PC-3 (cell line): Measurements from ENCODE around the gene LNX1. TPM values are rescaled to one million over a fixed set of nuclear protein-coding genes. Genes with fewer than 3 reads are reported as not detected.

Source experiments
- ATAC-seq: fragments of 200-7000 bp; cut with Tn5 transposase; 2 replicates; pipeline ENCODE4 v1.9.1; 2020; ENCODE audit warnings: mild to moderate bottlenecking, moderate library complexity
- BruUV-seq: library from RNA; stranded (reverse); fragments of 400-500 nt; replicated peaks from 2 replicates; lab custom pipeline; 2021; lab: Mats Ljungman, UMichigan
- CTCF ChIA-PET: fragments of 300-600 bp; sonication (Branson Sonifier 250); formaldehyde crosslinking; loops from one replicate; lab custom pipeline; 2022; ENCODE audit warnings: antibody characterized with exemption; lab: Charles Lee
- POLR2A ChIA-PET: fragments of 300-600 bp; sonication (Branson Sonifier 250); formaldehyde crosslinking; loops from one replicate; lab custom pipeline; 2022; ENCODE audit warnings: antibody characterized with exemption; ENCODE audit not compliant: unreplicated experiment; lab: Charles Lee
- DNase-seq: peaks from one replicate; pipeline ENCODE4 v3.0.0-alpha.2; 2015
- H2AFZ ChIP-seq: fragments of 300-600 bp; sonication (generic); 2 replicates; pipeline ENCODE4 v1.6.0; 2016; ENCODE audit warnings: antibody characterized with exemption, low read length
- H3F3A ChIP-seq: fragments of 300-600 bp; sonication (generic); one replicate; pipeline ENCODE4 v1.6.0; 2017; ENCODE audit warnings: antibody characterized with exemption, low read length, control low read depth, mild to moderate bottlenecking; ENCODE audit not compliant: unreplicated experiment
- H3K27ac ChIP-seq: fragments of 300-600 bp; sonication (generic); 2 replicates; pipeline ENCODE4 v1.5.1; 2016; ENCODE audit warnings: mild to moderate bottlenecking, low read length
- H3K27me3 ChIP-seq: fragments of 300-600 bp; sonication (generic); 2 replicates; pipeline ENCODE4 v1.6.1; 2016; ENCODE audit warnings: low read length, mixed read lengths
- H3K36me3 ChIP-seq: fragments of 300-600 bp; sonication (generic); 2 replicates; pipeline ENCODE4 v1.6.1; 2016; ENCODE audit warnings: low read depth, mixed run types, low read length, mixed read lengths
- H3K4me1 ChIP-seq: fragments of 300-600 bp; sonication (generic); 2 replicates; pipeline ENCODE4 v1.5.1; 2016; ENCODE audit warnings: low read length; ENCODE audit not compliant: insufficient read depth
- H3K4me2 ChIP-seq: fragments of 300-600 bp; sonication (generic); 2 replicates; pipeline ENCODE4 v1.6.0; 2016; ENCODE audit warnings: low read length
- H3K4me3 ChIP-seq: fragments of 300-600 bp; sonication (generic); 2 replicates; pipeline ENCODE4 v1.5.1; 2016; ENCODE audit warnings: mild to moderate bottlenecking, low read length, mixed read lengths
- H3K79me2 ChIP-seq: fragments of 300-600 bp; sonication (generic); 2 replicates; pipeline ENCODE4 v1.6.1; 2017; ENCODE audit warnings: low read length, mixed read lengths
- H3K9ac ChIP-seq: fragments of 300-600 bp; sonication (generic); 2 replicates; pipeline ENCODE4 v1.6.0; 2016; ENCODE audit warnings: mild to moderate bottlenecking, low read length
- H3K9me2 ChIP-seq: fragments of 300-600 bp; sonication (generic); replicated peaks from 2 replicates; pipeline ENCODE4 v1.6.1; 2016; ENCODE audit warnings: mixed run types, low read length, mixed read lengths
- H3K9me3 ChIP-seq: fragments of 300-600 bp; sonication (generic); 2 replicates; pipeline ENCODE4 v1.6.1; 2016; ENCODE audit warnings: low read length, mixed read lengths
- H4K20me1 ChIP-seq: fragments of 300-600 bp; sonication (generic); 2 replicates; pipeline ENCODE4 v1.6.1; 2016; ENCODE audit warnings: low read length, mixed read lengths
- EZH2 ChIP-seq: fragments of 300-600 bp; sonication (generic); IDR thresholded peaks from one replicate; pipeline ENCODE4 v1.6.1; 2017; ENCODE audit warnings: antibody characterized with exemption, mild to moderate bottlenecking, low read length; ENCODE audit not compliant: unreplicated experiment
- EZH2phosphoT487 ChIP-seq: fragments of 300-600 bp; sonication (generic); IDR thresholded peaks from 2 replicates; pipeline ENCODE4 v1.6.1; 2018; ENCODE audit warnings: mild to moderate bottlenecking, antibody characterized with exemption, low read length, borderline replicate concordance
- intact Hi-C: fragments of 100-400 bp; cut with micrococcal nuclease; formaldehyde crosslinking; loops from 2 replicates; pipeline ENCODE4 v1.9.0; 2023
- total RNA-seq: library from RNA; depleted of rRNA; stranded (reverse); fragments of >200 nt; gene quantifications from 2 replicates; pipeline ENCODE4 v1.2.3, GENCODE V29; 2014
- TF ChIP-seq, protein P1 (sequence below): fragments of 300-600 bp; sonication (generic); conservative IDR thresholded peaks from 2 replicates; pipeline ENCODE4 v1.5.1; 2017; ENCODE audit warnings: antibody characterized with exemption, low read depth, mild to moderate bottlenecking, low read length

Gene LNX1
- total RNA-seq, 1 experiment from 2014 or later, result 2.8 TPM

DNA sequence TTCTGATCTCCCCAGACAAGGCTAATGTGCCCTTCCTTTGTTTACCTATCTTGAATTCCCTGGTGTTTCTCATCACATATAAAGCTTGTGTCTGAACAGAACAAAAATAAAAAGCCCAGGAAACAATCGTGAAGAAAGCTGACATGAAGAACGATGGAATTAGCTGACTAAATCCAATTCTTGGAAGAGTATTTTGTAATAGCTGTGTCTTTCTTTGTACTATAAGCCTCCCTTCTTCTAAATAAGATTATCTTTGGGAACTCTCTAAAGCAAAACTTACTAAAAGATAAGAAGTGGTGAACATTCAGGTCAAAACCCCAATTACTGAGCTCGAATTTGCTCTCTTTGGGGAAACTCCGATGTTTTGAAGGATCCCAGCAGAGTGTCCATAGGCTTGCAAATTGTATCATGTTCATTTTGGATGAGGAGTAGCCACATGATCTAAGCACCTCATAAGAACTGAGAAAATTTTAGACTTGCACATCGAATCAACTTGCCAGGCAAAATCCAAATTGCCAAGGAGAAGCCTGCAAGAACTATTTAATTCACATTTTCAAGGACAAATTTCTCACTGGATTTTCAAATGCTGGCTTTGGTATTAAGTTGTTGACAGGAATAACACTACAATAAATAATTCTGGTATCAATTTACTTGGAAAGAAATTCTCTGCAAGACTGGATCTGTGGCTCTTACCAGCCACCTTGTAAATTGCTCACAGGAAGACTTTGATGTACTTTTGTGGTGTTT, 106.2 kb downstream of the LNX1 start:
- Histone ChIP-seq H3F3A (no peaks in the 10 kb centered on the region), H3K4me2 (no peak overlapping the region), H3K27me3 (no peaks in the 10 kb centered on the region), H3K36me3 (no peaks in the 10 kb centered on the region), H3K4me3 (no peak overlapping the region), H3K27ac (no peak overlapping the region), H3K9ac (no peak overlapping the region), H3K4me1 (peaks cover 8% of the 10 kb centered on the region), H4K20me1 (no peaks in the 10 kb centered on the region), H2AFZ (no peak overlapping the region), H3K9me2 (no peaks in the 10 kb centered on the region), H3K9me3 (no peaks in the 10 kb centered on the region), H3K79me2 (no peaks in the 10 kb centered on the region)
- no TSS peak for BruUV-seq
- ATAC-seq, result no peak
- POLR2A ChIA-PET, result interaction anchor here (0.6 kb wide), 1 partner anchor 381 kb away, joined by 3 read pairs; no protein-coding TSS in a partner anchor
- TF ChIP-seq EZH2 (no peak), EZH2phosphoT487 (no peak)
- TF ChIP-seq, protein P1, sequence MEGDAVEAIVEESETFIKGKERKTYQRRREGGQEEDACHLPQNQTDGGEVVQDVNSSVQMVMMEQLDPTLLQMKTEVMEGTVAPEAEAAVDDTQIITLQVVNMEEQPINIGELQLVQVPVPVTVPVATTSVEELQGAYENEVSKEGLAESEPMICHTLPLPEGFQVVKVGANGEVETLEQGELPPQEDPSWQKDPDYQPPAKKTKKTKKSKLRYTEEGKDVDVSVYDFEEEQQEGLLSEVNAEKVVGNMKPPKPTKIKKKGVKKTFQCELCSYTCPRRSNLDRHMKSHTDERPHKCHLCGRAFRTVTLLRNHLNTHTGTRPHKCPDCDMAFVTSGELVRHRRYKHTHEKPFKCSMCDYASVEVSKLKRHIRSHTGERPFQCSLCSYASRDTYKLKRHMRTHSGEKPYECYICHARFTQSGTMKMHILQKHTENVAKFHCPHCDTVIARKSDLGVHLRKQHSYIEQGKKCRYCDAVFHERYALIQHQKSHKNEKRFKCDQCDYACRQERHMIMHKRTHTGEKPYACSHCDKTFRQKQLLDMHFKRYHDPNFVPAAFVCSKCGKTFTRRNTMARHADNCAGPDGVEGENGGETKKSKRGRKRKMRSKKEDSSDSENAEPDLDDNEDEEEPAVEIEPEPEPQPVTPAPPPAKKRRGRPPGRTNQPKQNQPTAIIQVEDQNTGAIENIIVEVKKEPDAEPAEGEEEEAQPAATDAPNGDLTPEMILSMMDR, result no peak
- CTCF ChIA-PET, result no interaction called here
- intact Hi-C loops, result no loop called here
- no peak for DNase-seq

DNA sequence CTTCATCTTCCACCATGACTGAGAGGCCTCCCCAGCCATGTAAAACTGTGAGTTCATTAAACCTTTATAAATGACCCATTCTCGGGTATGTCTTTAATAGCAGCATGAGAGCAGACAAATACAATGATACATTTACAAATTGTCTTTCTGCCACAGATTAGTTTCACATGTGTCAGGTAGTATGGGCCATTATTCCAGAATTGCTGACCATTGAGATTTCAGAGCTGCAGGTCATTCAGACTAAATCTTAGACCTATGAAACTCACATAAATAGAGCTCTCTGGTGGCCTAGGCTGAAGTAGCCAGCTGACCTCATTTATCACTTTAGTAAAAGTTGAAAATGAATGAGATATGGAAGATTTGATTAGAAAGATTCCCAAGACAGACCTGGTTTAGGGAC, 108.0 kb downstream of the LNX1 start:
- Histone ChIP-seq H3K4me3 (no peak overlapping the region), H3K9me3 (no peaks in the 10 kb centered on the region), H2AFZ (no peak overlapping the region), H3K9ac (no peak overlapping the region), H3K4me1 (peaks cover 18% of the 10 kb centered on the region), H3K27ac (no peak overlapping the region), H4K20me1 (no peaks in the 10 kb centered on the region), H3F3A (peaks cover 9% of the 10 kb centered on the region), H3K36me3 (no peaks in the 10 kb centered on the region), H3K27me3 (no peaks in the 10 kb centered on the region), H3K79me2 (no peaks in the 10 kb centered on the region), H3K4me2 (no peak overlapping the region), H3K9me2 (no peaks in the 10 kb centered on the region)
- intact Hi-C loops, result no loop called here
- no TSS peak for BruUV-seq
- ATAC-seq (no peak), DNase-seq (no peak)
- CTCF ChIA-PET, result no interaction called here
- TF ChIP-seq EZH2phosphoT487 (no peak), EZH2 (no peak)
- TF ChIP-seq, protein P1, result no peak
- POLR2A ChIA-PET, result no interaction called here

DNA sequence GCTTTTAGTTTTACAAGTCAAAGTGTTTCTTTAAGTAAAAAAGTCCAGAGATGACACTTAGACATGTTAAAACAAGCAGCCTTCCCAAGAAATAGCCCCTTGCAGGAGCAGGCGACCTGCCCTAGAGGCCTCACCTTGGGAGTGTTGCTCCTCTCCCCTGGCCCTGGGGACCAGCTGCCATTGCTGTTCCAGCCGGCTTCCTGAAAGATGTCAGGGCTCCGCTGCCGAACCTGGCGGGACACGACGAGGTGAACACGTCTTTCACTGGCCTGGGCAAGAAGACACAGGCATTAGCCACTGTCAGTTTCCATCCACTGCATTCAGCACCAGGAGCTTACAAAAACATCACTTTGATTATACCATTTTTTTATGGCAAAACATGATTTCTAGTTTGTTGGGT, 109.7 kb downstream of the LNX1 start:
- Histone ChIP-seq H3K4me2 (no peak overlapping the region), H3K27me3 (no peaks in the 10 kb centered on the region), H3K79me2 (no peaks in the 10 kb centered on the region), H3F3A (peaks cover 9% of the 10 kb centered on the region), H3K9me3 (no peaks in the 10 kb centered on the region), H4K20me1 (no peaks in the 10 kb centered on the region), H3K27ac (no peak overlapping the region), H3K4me3 (no peak overlapping the region), H3K36me3 (no peaks in the 10 kb centered on the region), H3K9ac (no peak overlapping the region), H3K9me2 (no peaks in the 10 kb centered on the region), H3K4me1 (peaks cover 24% of the 10 kb centered on the region), H2AFZ (no peak overlapping the region)
- ChIA-PET POLR2A (no interaction called here), CTCF (no interaction called here)
- TF ChIP-seq EZH2 (no peak), EZH2phosphoT487 (no peak)
- TF ChIP-seq, protein P1, result no peak
- no peak for DNase-seq
- no peak for ATAC-seq
- intact Hi-C loops, result no loop called here
- BruUV-seq, result no TSS peak
